Suprapubic skin (tissue), 4 donors: Measurements from ENCODE around the gene RBP5. TPM values are rescaled to one million over a fixed set of nuclear protein-coding genes. Genes with fewer than 3 reads are reported as not detected.

Source experiments
- DNase-seq, 2 donors: peaks; one replicate each; pipeline ENCODE4 v3.0.0-alpha.2; 2019; ENCODE audit warnings: low spot score in 2 of 2
- H3K27ac ChIP-seq: fragments of 200-600 bp; sonication (generic); one replicate; pipeline ENCODE4 v1.5.1; 2019
- H3K27me3 ChIP-seq: fragments of 200-600 bp; sonication (generic); one replicate; pipeline ENCODE4 v1.5.1; 2019
- H3K36me3 ChIP-seq: fragments of 200-600 bp; sonication (generic); one replicate; pipeline ENCODE4 v1.5.1; 2019
- H3K4me1 ChIP-seq: fragments of 200-600 bp; sonication (generic); one replicate; pipeline ENCODE4 v1.5.1; 2019
- H3K4me3 ChIP-seq: fragments of 200-600 bp; sonication (generic); one replicate; pipeline ENCODE4 v1.5.1; 2019; ENCODE audit warnings: mild to moderate bottlenecking
- H3K9me3 ChIP-seq: fragments of 200-600 bp; sonication (generic); one replicate; pipeline ENCODE4 v1.5.1; 2019
- CTCF ChIP-seq, 2 donors: fragments of 200-600 bp in 1 of 2; fragments of 450-650 bp in 1 of 2; sonication (generic) in 1 of 2; IDR thresholded peaks; one replicate each; pipeline ENCODE4 v1.5.1; 2016 to 2019; ENCODE audit warnings: antibody characterized with exemption in 2 of 2, mild to moderate bottlenecking in 1 of 2, moderate library complexity in 1 of 2
- EP300 ChIP-seq: sonication (generic); formaldehyde crosslinking; IDR thresholded peaks from one replicate; pipeline ENCODE4 v1.6.1; 2017; ENCODE audit warnings: antibody characterized with exemption
- POLR2A ChIP-seq, 2 donors: fragments of 450-650 bp; IDR thresholded peaks; one replicate each; pipeline ENCODE4 v1.6.1; 2017; ENCODE audit warnings: antibody characterized with exemption in 2 of 2, mild to moderate bottlenecking in 2 of 2, moderate library complexity in 2 of 2
- POLR2AphosphoS5 ChIP-seq, 3 donors: sonication (generic); formaldehyde crosslinking; IDR thresholded peaks; one replicate each; pipeline ENCODE4 v1.6.1; 2017; ENCODE audit warnings: antibody characterized with exemption in 3 of 3
- WGBS: methylation state at CpG from one replicate; pipeline ENCODE4 v1.1.5; 2018; 5-methylcytosine and 5-hydroxymethylcytosine counted together
- total RNA-seq, 4 donors: library from RNA; depleted of rRNA; stranded (reverse); fragments of >200 nt; gene quantifications; one replicate each; pipeline ENCODE4 v1.1.0, GENCODE V29; 2016

RBP5 gene
- total RNA-seq, 4 donors from 2014 or later, result 0.98 to 2.1 TPM; not detected in 2

GRCh38 chr12:7169951-7170350 is 41.3 kb upstream of the RBP5 start:
- Histone ChIP-seq H3K27me3 (peaks cover under 1% of the 10 kb centered on the region), H3K9me3 (peaks cover 13% of the 10 kb centered on the region), H3K27ac (no peak overlapping the region), H3K4me3 (no peak overlapping the region), H3K4me1 (no peaks in the 10 kb centered on the region), H3K36me3 (no peaks in the 10 kb centered on the region)
- no peak for DNase-seq
- TF ChIP-seq CTCF (IDR thresholded peaks at IDR 0.05), result no peak
- no peak for TF ChIP-seq POLR2AphosphoS5 (IDR thresholded peaks at IDR 0.05)
- no peak for TF ChIP-seq EP300
- TF ChIP-seq POLR2A (IDR thresholded peaks at IDR 0.05), result no peak

- no peak for TF ChIP-seq POLR2A (IDR thresholded peaks at IDR 0.05)
- peak; percentile 36 to 64 for TF ChIP-seq CTCF (IDR thresholded peaks at IDR 0.05)
- H3K9me3 ChIP-seq, result no peaks in the 10 kb centered on the region
These were observed 34.0 kb upstream of the RBP5 start for GRCh38 chr12:7162691-7163114.

GRCh38 chr12:7161811-7162210 is 33.1 kb upstream of the RBP5 start:
- Histone ChIP-seq H3K27ac (no peak overlapping the region), H3K9me3 (no peaks in the 10 kb centered on the region), H3K4me3 (no peak overlapping the region), H3K27me3 (peaks cover 10% of the 10 kb centered on the region), H3K36me3 (no peaks in the 10 kb centered on the region), H3K4me1 (peaks cover 14% of the 10 kb centered on the region)
- WGBS, result 80% methylated on average over 5 of the region's 5 CpGs
- TF ChIP-seq CTCF (IDR thresholded peaks at IDR 0.05), result no peak
- TF ChIP-seq POLR2AphosphoS5 (IDR thresholded peaks at IDR 0.05), result no peak
- no peak for TF ChIP-seq EP300
- no peak for TF ChIP-seq POLR2A (IDR thresholded peaks at IDR 0.05)
- no peak for DNase-seq

More at GRCh38 chr12:7162691-7163114, 34.0 kb upstream of the RBP5 start:
- Histone ChIP-seq H3K27ac (no peak overlapping the region), H3K4me3 (no peak overlapping the region), H3K36me3 (no peaks in the 10 kb centered on the region), H3K27me3 (peaks cover 10% of the 10 kb centered on the region), H3K4me1 (peaks cover 7% of the 10 kb centered on the region)
- DNase-seq, result no peak
- WGBS, result 2% methylated on average over 18 of the region's 19 CpGs

DNA sequence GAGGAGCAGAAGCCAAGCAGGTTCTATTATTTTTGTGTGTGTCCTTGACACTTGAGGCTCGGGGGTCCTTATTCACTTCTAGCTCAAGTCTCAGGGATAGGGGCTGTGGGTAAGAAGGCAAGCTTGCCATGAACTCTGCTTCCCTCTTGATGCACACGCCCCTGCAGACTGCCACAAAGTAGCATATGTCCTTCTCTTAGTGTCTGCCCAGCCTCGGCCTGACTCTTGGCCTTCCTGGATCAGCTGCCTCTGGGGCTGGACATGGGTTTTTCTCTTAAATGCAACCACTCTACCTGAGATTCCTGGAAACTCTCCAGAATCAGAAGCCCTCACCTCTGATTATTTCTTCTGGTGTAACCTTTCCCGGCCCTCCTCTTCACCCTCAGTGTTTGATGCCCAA is 32.6 kb upstream of the RBP5 start:
- WGBS, result 96% methylated on average over 4 of the region's 4 CpGs
- Histone ChIP-seq H3K36me3 (no peaks in the 10 kb centered on the region), H3K9me3 (no peaks in the 10 kb centered on the region), H3K27ac (no peak overlapping the region), H3K4me3 (no peak overlapping the region), H3K4me1 (peaks cover 19% of the 10 kb centered on the region), H3K27me3 (peaks cover 10% of the 10 kb centered on the region)
- TF ChIP-seq POLR2AphosphoS5 (IDR thresholded peaks at IDR 0.05) (no peak), CTCF (IDR thresholded peaks at IDR 0.05) (no peak), EP300 (no peak)
- no peak for DNase-seq

DNA sequence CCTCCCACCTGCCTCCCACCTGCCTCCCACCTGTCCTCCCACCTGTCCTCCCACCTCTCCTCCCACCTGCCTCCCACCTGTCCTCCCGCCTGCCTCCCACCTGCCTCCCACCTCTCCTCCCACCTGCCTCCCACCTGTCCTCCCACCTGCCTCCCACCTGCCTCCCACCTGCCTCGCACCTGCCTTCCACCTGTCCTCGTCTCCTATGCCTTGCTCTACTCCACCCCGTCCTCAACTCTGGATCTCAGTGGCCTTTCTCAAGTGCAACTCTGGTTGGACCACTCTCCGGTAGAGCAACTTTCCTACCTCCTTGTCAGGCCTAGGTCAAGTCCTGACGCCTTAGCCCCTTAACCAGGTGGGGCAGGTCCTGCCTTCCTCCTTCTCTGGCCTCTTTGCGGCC is 31.5 kb upstream of the RBP5 start:
- Histone ChIP-seq H3K4me3 (no peak overlapping the region), H3K36me3 (peaks cover 3% of the 10 kb centered on the region), H3K27ac (no peak overlapping the region), H3K4me1 (peaks cover 30% of the 10 kb centered on the region), H3K27me3 (peaks cover 10% of the 10 kb centered on the region), H3K9me3 (no peaks in the 10 kb centered on the region)
- no peak for DNase-seq
- WGBS, result 79% methylated on average over 7 of the region's 7 CpGs
- TF ChIP-seq CTCF (IDR thresholded peaks at IDR 0.05) (no peak), POLR2AphosphoS5 (IDR thresholded peaks at IDR 0.05) (no peak), EP300 (no peak), POLR2A (IDR thresholded peaks at IDR 0.05) (no peak)
